Ovary (tissue), 9 donors: ENCODE data around the gene EPHA5. TPM values are rescaled to one million over a fixed set of nuclear protein-coding genes. Genes with fewer than 3 reads are reported as not detected.

ENCODE experiments used
- DNase-seq, 5 donors: peaks; one replicate each; pipeline ENCODE4 v3.0.0-alpha.2; 2019 to 2020
- H3K27ac ChIP-seq, 2 donors: fragments of 200-600 bp; one replicate each; pipeline versions ENCODE4 v1.5.1 to v1.8.0; 2019 to 2022
- H3K27me3 ChIP-seq: fragments of 200-600 bp; one replicate; pipeline ENCODE4 v1.8.0; 2022
- H3K36me3 ChIP-seq: fragments of 200-600 bp; sonication (generic); one replicate; pipeline ENCODE4 v1.5.1; 2019
- H3K4me1 ChIP-seq: one replicate; pipeline ENCODE4 v1.8.1; 2013; ENCODE audit warnings: mild to moderate bottlenecking, moderate library complexity; ENCODE audit not compliant: insufficient read depth
- H3K4me3 ChIP-seq: fragments of 200-600 bp; sonication (generic); one replicate; pipeline ENCODE4 v1.5.1; 2017
- H3K9me3 ChIP-seq, 2 donors: fragments of 200-600 bp in 1 of 2; sonication (generic) in 1 of 2; one replicate each; pipeline versions ENCODE4 v1.5.1 to v1.8.1; 2013 to 2019; ENCODE audit warnings: mild to moderate bottlenecking in 1 of 2, moderate library complexity in 1 of 2
- CTCF ChIP-seq, 3 donors: fragments of 450-650 bp in 2 of 3; fragments of 200-600 bp in 1 of 3; IDR thresholded peaks; one replicate each; pipeline versions ENCODE4 v1.5.1 to v1.8.0; 2016 to 2022; ENCODE audit warnings: antibody characterized with exemption in 3 of 3, mild to moderate bottlenecking in 1 of 3
- EP300 ChIP-seq: sonication (generic); formaldehyde crosslinking; IDR thresholded peaks from one replicate; pipeline ENCODE4 v1.6.1; 2017; ENCODE audit warnings: antibody characterized with exemption
- POLR2A ChIP-seq: fragments of 450-650 bp; IDR thresholded peaks from one replicate; pipeline ENCODE4 v1.6.1; 2017; ENCODE audit warnings: antibody characterized with exemption, mild to moderate bottlenecking, moderate library complexity
- WGBS, 3 donors: extraction: QIAGEN DNeasy Blood & Tissue Kit in 1 of 3; methylation state at CpG; one replicate each; pipeline versions ENCODE4 v1.1.5 to v1.1.7; 2013 to 2017; 5-methylcytosine and 5-hydroxymethylcytosine counted together
- intact Hi-C, 4 donors: fragments of 100-400 bp; cut with DNase I; formaldehyde crosslinking; loops; one replicate each; pipeline versions ENCODE4 v1.11.0 to v1.15.1; 2022 to 2023
- polyA plus RNA-seq, 2 donors: library from polyadenylated mRNA; stranded (reverse); fragments of 200-250 nt in 1 of 2; fragments of 350-450 nt in 1 of 2; fragmentation: Illumina TruSeq in 1 of 2; extraction: RNeasy Lipid Tissue Mini Kit (QIAGEN cat#74804) in 1 of 2; gene quantifications; one replicate each; pipeline ENCODE4 v1.2.3, GENCODE V29; 2013 to 2014
- total RNA-seq, 7 donors: library from RNA; depleted of rRNA in 2 of 7; stranded (reverse); fragments of >200 nt in 2 of 7; fragmentation: NEBNext Ultra II Directional in 3 of 7; extraction: Animal tissue kit (Norgen Biotek cat#: 25700) in 3 of 7; gene quantifications; one replicate each; pipeline versions ENCODE4 v1.1.0 to v1.2.4, GENCODE V29; 2016 to 2023
- donor health status: DM: no; HTN: no; CAD: no; lungs with moderate emphysema.
- donor health status: DM: no; HTN: no; CAD: no.
- donor health status: Bipolar disorder and iron deficiency.
- donor health status: DM: yes; HTN: yes; CAD: no.
- donor health status: DM: no; HTN: no; CAD: no.
- donor health status: DM: yes; HTN: yes; CAD: no.

EPHA5 gene
- total and polyA plus RNA-seq, 9 donors = 0.29 to 5.6 (median 1.6) TPM

DNA sequence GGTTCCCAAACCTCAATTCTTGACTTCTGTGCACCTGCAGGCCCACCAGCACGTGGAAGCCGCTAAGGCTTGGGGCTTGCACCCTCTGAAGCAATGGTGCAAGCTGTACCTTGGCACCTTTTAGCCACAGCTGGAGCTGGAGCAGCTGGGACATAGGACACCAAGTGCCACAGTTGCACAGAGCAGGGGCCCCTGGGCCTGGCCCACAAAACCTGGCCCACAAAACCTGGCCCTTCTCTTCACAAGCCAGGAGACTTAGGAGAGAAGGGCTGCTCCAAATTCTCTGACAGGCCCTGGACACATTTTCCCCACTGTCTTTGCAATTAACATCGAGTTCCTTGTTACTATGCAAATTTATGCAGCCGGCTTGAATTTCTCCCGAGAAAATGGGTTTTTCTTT, 197.8 kb downstream of the EPHA5 start:
- no peaks in the 10 kb centered on the region for H3K4me1 ChIP-seq
- no peaks in the 10 kb centered on the region for H3K27me3 ChIP-seq
- WGBS, 3 donors = 88 to 93% (median 91%) methylated on average over 5 of the region's 5 CpGs
- H3K27ac ChIP-seq = no peak overlapping the region
- DNase-seq = no peak
- H3K9me3 ChIP-seq = no peaks in the 10 kb centered on the region
- TF ChIP-seq EP300 (no peak), POLR2A (no peak), CTCF (IDR thresholded peaks at IDR 0.05) (no peak)
- intact Hi-C loops = no loop called here
- H3K4me3 ChIP-seq = no peak overlapping the region
- H3K36me3 ChIP-seq = no peaks in the 10 kb centered on the region

GRCh38 chr4:65467068-65467680, 203.1 kb downstream of the EPHA5 start:
- no peaks in the 10 kb centered on the region for H3K4me1 ChIP-seq
- intact Hi-C loops = no loop called here
- WGBS, 3 donors = 10 to 24% (median 23%) methylated on average over 1 of the region's 1 CpG
- DNase-seq = no peak
- H3K4me3 ChIP-seq = no peak overlapping the region
- no peak overlapping the region for H3K27ac ChIP-seq
- H3K36me3 ChIP-seq = no peaks in the 10 kb centered on the region
- no peaks in the 10 kb centered on the region for H3K27me3 ChIP-seq
- no peak for TF ChIP-seq EP300
- no peaks in the 10 kb centered on the region for H3K9me3 ChIP-seq

DNA sequence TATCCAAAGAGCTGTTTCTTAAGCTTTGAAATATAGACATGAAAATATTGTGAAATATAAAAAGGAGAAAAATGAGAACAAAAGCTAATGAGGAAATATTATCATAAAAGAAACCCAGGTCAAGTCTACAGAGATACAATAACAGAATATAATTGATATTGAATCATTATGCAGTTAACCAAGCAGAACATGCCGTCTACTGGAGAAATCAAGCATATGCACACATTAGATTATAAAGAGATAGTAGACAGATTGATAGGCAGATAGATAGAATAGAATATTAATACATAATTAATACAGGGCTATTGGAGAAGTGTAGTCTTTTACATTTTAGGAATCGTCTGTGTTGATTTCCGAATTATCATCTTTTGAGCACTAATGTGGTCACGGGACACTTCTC, 208.5 kb downstream of the EPHA5 start:
- H3K9me3 ChIP-seq = no peaks in the 10 kb centered on the region
- intact Hi-C loops = no loop called here
- no peak overlapping the region for H3K27ac ChIP-seq
- no peaks in the 10 kb centered on the region for H3K27me3 ChIP-seq
- TF ChIP-seq CTCF (IDR thresholded peaks at IDR 0.05) (no peak), EP300 (no peak), POLR2A (no peak)
- no peak for DNase-seq
- no peaks in the 10 kb centered on the region for H3K4me1 ChIP-seq
- H3K36me3 ChIP-seq = no peaks in the 10 kb centered on the region
- no peak overlapping the region for H3K4me3 ChIP-seq
- 74 to 91% (median 88%) methylated on average over 4 of the region's 4 CpGs for WGBS, 3 donors

- Histone ChIP-seq H3K4me1 (no peaks in the 10 kb centered on the region), H3K4me3 (no peak overlapping the region), H3K27me3 (no peaks in the 10 kb centered on the region), H3K27ac (no peak overlapping the region), H3K36me3 (no peaks in the 10 kb centered on the region), H3K9me3 (no peaks in the 10 kb centered on the region)
- DNase-seq = no peak
- WGBS, 3 donors = 43 to 52% (median 45%) methylated on average over 2 of the region's 2 CpGs
- TF ChIP-seq POLR2A (no peak), EP300 (no peak), CTCF (IDR thresholded peaks at IDR 0.05) (no peak)
- intact Hi-C loops = no loop called here
These were observed 213.3 kb downstream of the EPHA5 start for GRCh38 chr4:65457011-65457410.

- DNase-seq = no peak
- H3K9me3 ChIP-seq = no peaks in the 10 kb centered on the region
- H3K27me3 ChIP-seq = no peaks in the 10 kb centered on the region
- no peaks in the 10 kb centered on the region for H3K4me1 ChIP-seq
- intact Hi-C loops = no loop called here
- TF ChIP-seq POLR2A = no peak
- TF ChIP-seq EP300 = no peak
- no peak for TF ChIP-seq CTCF (IDR thresholded peaks at IDR 0.05)
- H3K4me3 ChIP-seq = no peak overlapping the region
- H3K27ac ChIP-seq = no peak overlapping the region
- no peaks in the 10 kb centered on the region for H3K36me3 ChIP-seq
These were observed 213.7 kb downstream of the EPHA5 start for GRCh38 chr4:65456579-65456978.
